Stimulated activated CD4-positive, alpha-beta T cell treated with anti-CD3 and anti-CD28 coated beads, Interleukin-4, amount 100 ng/mL, for 24 hours (primary cell): ENCODE measurements around the gene NUDT14.

Experiments used
- DNase-seq: peaks from one replicate; pipeline ENCODE4 v3.0.0-alpha.2; 2020

NUDT14 gene

DNA sequence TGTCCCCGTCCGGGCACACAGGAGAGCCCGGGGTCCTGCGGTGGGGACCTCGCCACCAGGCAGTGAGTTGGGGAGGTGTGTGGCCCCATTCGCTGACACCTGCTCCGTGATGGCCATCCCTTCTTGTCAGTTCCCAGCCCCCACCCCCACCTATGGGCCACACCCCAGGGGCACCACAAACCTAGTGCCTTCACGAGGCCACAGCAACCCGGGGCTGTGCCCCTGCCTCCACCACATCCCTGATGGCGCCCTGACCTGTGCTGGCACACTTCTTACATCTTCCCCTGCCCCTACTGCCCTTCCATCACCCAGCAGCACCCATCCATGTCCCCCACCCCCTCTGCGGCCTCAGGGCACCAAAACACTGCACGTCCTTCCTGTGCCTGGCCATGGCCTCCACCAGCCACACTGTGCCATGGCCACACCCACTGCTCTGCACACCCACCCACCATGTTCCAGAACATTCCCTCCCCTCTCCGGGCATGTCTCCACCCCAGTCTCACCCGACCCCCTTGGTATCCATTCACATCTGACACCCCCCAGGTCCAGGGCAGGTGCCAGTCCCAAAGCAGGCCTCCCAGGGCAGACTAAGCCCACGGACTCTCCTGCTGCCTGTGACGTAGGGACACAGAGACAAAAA lies 37.0 kb downstream of the NUDT14 start:
- DNase-seq: no peak

DNA sequence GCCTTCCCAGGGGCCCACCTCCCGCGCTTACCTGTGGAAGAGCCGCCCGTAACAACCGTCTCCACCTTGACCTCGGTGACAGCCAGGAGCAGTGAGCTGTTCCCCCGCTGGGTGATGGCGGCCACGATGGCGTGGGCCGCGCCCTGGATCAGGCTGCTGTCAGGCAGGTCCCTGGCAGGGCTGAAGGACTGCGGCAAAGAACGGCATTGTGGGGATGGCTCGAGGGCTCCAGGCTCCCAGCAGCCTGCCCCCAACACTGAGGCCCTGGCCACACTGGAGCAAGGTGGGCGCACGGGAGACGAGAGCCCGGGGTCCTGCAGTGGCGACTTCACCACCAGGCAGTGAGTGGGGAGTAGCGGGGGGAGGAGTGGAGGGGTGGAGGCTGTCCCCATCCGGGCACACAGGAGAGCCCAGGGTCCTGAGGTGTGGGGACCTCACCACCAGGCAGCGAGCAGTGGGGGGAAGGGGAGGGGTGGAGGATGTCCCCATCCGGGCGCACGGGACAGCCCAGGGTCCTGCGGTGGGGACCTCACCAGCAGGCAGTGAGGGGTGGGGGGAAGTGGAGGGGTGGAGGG lies 37.6 kb downstream of the NUDT14 start:
- DNase-seq: no peak

DNA sequence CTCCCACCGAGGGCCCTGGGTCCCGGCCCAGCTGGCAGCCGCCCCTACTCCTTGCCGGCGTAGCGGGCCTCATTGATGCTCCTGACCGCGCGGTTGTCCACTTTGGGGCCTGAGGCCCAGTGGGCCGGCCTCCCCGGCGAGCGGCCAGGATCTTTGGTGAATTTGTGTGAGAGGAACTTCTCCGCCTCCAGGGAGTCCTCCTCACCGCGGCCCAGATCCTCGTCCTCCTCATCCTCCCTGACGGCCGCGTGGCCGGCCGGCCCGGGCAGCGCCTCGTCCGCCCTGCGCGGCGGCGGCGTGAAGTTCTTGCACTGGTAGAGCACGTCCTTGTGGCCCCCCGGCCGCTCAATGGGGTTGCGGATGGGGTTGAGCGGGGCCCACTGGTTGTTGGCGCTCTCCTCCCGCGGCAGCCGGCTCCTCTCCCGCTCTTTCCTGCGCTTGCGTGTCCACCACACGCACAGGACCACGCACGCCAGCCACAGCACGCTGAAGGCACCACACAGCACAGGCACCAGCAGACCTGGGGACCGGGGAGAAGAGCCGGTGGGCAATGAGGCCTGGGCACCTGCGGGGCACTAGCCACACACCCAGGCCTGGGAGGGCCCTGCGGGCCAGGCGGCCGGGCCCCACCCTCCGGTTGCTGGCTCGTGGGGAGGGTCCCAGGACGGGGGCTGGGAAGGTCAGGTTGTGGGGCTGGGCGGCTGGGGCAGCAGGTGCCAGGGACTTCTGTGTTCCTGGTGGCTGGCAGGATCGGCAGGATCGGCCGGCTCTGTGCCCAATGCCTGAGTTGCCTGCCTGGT lies 38.3 kb downstream of the NUDT14 start:
- no peak for DNase-seq

DNA sequence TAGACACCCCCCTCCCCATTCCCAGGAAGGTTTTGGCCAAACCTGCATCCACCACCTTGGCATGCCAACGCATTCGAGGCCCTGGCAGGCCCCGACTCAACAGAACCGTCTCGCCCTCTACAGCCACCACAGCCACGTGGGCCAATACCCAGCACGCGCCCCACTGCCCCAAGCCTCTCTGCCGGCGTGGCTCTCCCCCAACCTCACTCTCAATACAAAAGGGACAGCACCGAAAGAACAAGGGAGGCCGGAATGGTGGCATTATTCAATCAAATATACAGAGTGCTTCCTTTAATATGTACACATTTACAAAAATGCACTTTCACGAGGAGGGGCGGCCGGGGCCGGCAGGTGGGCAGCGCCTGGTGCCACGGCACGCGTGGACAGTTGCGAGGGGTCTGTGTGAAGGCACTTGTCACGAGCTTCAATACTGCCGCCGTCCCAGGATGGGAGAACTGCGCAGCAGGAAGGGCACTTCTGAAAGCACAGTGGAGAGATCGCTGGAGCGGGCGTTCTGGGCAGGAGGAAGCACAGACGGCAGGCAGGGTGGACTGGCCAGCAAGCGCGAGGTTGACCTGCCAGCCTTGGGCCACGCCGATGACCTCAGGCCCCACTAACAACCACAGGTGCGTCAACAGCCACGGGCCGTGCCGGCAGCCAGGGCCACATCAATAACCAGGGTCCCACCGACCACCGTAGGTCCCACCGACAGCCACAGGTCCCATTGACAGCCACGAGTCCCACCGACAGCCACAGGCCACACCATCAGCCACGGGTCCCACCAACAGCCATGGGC lies 39.4 kb downstream of the NUDT14 start:
- no peak for DNase-seq

DNA sequence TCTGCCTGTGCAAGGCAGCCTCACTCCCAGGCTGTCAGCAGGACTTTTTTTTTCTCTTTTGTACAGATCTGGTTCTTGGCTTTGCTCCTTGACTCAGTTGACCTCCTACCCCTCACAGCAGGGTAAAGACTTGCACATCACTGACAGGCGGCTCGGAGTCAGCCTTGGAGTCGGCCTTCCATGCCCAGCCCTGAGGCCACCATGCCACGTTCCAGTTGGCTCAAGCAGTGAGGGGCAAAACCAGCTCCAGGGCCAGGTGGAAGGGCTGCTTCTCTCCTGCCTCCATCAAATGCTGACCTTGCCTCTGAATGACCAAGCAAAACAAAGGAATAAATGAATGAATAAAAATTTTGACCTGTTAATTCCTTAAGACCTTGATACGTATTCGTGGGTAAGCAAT lies 40.1 kb downstream of the NUDT14 start:
- DNase-seq: no peak

DNA sequence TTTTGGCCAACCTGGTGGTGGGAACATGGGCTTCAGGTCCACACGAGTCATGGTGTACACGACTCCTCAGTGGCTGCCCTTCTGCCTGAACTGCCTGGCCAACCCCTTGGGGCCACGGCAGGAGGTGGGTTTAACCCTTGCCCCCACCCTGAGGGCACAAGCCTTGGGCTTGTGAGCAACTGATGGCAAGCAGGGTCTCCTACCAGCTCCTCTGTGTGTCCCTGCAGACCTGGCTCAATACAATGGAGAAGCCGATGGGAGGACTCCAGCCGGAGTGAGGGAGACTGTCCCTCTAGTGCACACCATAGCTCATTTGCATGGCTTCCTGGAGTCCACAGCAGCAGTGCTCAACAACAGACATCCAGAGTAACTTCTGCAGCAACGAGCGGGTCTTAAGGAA lies 40.5 kb downstream of the NUDT14 start:
- no peak for DNase-seq

DNA sequence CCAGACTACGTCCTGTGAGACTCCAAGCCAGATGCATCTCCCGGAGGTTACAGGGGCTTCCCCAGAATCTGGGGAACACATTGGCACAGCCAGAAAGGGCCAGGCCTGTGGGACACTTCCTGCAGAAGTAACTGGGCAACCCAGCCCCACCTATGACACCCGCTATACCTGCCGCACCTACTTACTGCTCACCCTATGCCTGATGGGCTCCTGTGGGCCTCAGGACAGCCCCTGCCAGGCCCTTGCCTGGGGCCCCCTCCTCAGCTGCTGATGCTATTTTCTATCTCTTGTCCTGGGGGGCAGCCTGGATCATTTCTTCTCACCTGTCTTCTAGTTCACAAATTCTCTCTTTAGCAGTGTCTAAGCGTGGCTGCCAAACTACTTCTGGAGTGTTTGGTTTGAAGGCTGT lies 41.3 kb downstream of the NUDT14 start:
- no peak for DNase-seq

DNA sequence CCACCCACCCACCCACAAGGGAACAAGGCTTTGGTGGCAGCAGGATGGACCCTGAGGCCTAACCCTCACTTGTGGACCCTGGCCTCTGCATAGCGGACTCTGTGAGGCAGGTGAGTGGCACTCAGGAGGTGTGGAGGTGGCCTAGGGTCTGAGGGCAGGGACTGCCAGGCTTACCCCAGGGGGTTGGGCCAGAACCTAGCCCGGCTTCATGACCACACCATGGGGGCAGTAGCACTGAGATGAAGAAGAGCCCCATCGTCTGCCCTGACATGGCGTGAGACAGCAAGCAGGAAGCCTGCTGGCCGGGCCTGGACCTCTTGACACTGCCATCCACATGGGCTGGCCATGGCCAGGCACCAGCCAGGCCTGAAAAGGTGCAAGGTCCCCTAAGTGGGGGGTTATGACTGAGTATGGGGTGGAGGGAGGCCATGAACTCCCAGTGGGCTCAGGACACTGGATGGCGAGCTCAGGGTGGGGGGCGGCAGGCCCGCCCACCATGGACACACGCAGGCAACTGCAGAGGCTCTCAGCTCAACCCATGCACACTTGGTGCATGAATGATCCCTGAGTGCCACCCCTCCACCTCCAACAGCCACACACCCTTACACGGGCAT lies 41.8 kb downstream of the NUDT14 start:
- DNase-seq: no peak

DNA sequence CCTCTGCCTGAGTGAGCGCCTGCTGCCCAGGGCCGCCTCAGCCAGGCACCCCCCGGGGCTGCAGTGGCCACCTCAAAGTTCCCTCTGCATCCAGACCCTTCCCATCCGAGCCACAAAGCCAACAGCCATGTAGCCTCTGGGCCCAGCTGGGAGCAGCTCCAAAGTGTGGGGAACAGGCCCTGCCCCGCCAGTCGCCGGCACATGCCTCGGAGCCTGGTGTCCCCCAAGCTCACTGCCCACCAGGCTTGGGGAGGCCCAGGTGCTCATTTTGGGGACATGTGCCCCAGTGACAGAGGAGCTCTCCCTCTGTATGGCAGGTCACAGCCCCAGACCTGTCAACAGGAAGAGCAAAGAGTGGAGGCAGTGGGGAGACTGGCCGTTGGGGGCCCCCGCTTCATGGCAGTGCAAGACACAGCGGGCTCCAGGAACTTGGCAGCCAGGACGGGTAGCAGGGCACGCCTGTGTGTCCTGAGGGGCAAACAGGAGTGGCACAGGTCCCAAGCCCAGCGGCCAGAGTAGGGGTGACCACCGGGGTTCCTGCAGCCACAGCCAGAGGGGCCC lies 42.5 kb downstream of the NUDT14 start:
- DNase-seq: no peak

DNA sequence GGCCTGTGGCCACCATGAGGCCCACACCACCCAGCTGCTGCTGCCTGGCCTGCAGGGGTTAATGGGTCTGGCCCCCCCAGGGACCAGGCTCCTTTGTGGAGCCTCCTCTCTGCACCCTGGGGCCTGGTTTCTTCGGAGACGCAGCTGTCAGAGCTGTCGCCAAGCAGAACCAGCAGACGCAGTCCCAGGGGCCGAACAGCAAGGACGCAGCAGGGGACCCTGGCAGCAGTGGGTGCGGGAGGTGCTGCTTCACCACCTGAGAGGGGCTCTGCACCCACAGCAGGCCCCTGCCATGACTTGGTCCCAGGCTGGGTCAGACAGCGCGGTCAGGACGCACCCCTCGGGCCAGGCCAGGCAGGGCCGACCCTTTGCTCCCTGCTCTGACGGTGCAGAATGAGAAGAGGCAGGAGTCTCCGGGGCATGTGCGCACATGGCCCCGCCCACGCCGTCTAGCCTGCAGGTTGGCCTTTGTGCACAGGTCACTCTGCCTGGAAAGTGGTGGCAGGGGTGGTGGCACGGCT lies 43.0 kb downstream of the NUDT14 start:
- no peak for DNase-seq

DNA sequence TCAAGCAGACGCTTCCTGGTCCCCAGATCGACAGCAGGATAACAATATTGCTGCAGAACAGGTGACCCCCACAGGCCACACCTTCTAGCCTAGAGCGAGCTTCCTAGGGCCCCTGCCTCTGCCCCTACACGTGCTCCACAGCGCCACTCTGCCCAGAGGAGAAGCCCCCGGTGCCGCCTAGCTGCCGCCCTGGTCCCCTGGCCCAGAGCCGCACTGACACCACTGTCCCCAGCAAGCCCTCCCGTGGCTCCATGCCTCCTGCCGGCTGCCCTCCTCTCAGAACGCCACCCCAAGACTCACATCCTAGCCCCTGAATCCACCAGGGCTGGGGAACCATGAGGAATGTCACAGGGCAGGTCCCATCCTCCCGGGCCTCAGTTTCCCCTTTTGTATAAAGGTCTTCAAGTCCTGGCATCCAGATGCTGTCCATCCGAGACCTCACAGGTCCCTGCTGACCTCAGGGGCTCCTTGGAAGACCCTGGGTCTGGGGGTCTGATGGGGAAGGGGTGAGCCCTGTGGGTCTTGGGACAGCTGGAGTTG lies 43.6 kb downstream of the NUDT14 start:
- no peak for DNase-seq

DNA sequence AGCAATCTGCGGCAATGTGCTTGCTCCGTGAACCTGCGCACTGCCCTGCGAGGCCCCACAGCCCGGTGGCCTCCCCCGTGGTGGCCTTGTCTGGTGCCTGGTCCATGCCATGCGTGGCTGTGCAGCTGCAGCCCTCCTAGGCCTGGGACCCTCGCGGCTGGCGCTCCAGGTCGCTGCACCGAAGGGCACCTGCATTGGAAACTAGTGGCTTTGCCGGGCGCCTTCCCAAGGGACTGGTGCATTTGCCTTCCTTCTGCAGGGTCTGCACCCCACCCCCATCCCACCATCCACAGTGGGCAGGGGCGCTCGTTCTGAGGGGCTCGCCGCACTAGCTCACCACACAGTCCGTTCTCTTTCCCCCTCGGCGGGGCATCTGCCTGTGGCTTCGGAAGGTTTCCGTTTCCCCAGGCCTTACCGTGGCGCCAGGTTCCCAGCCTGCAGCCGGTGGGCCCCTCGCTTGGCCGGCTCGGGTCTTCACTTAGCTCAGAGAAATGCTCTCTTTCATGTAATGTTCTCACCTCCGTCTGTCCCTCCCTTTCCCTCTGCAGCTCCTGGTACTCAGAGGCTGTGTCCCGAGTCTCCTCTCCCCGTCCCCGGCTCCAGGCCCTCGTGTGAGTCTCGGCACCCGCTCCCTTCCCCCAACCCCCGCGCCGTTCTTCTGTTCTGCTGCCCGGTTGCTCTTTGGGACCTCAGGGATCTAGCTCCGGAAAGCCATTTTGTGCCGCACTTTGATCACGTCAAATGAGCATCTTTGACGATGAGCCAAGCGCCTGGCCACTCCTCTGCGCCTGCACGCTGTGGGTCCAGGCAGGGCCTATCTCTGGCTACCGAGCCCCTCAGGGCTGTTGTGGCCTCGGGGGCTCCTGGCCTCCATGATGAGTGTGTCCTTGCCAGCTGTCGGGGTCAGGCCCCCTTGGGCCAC lies 44.5 kb downstream of the NUDT14 start:
- DNase-seq: no peak

DNA sequence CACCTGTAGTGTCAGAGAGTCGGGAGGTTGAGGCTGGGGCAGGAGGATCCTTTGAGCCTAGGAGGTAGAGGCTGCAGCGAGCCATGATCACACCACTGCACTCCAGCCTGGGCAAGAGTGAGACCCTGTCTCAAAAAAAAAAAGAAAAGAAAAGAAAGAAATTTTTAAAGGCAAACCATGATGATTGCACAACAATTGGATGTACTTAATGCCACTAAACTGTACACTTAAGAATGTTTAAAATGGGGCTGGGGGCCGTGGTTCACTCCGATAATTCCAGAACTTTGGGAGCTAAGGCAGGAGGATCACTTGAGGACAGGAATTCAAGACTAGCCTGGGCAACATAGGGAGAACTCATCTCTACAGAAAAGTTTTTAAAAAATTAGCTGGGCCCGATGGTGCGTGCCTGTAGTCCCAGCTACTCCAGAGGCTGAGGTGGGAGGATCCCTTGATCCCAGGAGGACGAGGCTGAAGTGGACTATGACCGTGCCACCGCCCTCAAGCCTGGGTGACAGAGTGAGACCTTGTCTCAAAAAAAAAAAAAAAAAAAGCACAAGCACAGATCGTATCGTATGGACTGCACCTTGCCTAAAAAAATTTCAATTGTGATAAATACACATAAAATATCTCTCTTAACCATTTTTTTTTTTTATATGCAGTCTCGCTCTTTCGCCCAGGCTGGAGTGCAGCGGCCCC lies 45.3 kb downstream of the NUDT14 start:
- no peak for DNase-seq

DNA sequence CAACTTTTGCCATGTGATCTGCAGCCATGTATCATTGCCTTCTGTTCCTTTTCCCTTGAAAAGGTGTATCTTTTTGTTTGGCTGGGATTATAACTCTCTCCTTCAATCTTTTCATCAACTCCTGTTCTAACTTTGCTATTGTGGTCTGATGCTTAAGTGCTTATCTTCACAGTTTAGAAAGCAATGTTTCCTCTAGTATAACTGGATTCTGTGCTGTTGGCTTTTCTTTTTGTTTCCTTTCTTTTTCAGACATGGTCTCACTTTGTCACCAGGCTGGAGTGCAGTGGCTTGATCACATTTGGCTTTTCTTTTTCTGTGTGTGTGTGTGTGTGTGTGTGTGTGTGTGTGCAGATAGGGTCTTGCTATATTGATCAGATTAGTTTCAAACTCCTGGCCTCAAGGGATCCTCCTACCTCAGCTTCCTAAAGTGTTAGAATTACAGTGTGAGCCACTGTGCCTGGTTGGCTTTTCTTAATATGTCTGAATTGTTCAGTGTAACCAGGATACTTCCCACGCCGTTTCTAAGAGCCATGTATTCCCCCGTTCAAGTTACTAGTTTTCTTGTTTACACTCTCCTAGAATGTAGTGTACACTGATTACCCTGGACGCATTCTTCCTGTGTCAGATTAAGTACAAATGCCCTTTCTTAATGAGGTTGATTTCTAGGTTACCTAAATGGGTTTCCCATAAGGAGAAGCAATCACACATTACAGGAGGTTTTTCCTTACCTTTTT lies 48.0 kb downstream of the NUDT14 start:
- DNase-seq: no peak

DNA sequence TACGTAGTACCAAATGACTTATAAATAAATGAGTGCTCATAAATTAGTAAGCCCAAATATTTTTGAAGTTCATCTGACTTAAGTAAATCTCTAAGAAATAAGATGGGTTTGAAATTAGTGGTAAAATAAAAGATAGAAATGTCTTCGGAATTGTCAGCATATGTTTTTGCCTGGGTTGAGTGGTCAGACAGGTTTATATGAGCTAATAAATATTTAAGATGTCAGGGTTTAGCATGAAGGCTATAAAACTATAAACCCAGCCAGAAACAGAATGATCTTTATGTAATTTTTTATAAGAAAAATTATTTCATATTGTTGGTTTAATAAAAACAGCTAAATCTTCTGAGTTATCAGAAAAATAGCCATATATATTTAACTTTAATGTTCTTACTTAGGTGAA lies 49.9 kb downstream of the NUDT14 start:
- DNase-seq: no peak

DNA sequence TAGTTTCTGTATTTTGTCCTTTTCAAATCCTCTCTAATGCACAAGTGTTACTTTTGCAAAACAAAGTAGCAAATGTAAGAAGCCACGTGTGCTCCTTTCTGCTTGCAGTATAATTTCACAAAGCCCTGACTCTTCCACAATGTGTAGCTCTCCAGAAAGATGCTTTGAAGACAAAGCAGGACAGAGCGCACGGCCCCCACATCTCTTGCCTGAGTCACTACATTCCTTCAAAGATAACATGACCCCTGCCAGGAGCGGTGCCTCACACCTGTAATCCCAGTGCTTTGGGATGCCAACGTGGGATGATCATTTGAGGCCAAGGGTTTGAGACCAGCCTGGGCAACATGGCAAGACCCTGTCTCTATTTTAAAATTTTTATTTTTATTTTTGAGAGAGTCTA lies 53.1 kb downstream of the NUDT14 start:
- no peak for DNase-seq

DNA sequence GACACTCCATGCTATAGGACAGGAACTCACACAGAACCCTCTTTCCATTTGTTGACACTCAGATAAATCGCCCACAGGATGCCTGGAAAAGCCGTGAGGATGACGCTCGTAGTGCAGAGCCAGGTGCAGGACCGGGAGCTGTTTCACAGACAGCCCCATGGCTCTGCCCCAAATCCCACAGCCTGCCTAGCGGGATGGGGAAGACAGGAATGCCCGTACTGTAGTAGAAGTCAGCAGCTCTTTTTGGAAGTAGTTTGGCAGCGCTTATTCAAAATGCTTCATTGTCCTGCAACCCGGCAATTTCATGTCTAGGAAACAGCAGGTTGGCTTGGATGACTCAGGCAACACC lies 54.2 kb downstream of the NUDT14 start:
- no peak for DNase-seq

DNA sequence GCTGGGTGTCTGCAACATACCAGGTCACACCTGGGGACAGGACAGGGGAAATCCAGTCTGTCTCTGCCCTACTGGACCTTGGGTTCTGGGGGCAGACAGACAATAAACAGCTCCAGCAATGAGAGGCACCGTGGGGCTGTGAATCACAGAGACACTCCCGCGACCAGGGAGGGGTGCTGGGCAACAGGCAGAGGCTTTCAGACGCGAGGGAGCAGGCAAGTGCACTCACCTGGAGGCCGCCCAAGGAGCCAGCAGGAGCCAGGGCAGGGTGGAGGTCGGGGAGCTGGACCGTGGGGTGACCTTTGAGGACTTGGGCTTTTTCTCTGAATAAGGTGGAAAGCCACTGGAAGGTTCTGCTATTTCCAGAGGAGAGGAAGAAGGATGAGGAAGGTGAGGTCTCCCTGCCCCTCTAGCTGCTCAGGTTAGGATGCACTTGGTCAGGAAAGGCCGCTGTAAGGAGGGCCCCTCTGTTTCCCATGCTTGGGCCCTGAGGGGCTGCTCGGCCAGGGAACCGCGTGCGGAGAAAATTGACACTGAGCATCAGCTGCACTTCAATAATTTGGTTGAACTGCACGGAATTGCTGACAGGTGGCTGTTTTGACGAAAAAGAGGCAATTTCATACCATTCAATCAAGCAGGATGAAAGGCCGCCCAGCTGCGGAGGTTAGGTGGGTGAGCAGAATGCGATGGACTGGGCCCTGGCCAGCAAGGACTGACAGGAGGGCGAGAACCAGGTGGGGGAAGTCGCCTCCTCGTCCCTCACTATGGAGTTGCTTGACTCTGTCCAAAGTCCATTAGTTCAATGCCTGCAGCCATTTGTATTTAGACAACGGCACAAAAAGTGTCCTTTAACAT lies 54.8 kb downstream of the NUDT14 start:
- no peak for DNase-seq

DNA sequence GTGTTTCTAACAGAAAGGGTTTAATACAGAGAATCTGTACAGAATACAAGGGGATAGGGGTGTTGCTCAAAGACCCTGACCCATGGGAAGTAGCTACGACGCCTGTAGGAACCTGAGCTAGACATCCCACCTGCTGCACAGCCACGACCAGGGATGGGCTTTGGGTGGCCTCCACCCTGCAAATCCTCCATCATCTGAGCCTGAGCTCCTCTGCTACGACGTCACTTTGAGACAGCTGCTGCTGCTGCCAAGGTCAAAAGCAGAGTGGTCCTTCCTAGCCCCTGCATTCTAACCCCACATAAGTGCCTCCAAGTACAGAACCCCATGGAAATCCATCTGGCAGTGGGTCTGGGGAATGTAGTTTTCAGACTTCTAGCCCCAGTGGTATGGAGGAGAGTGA lies 56.3 kb downstream of the NUDT14 start:
- no peak for DNase-seq
